Measurements from ENCODE around the gene NPFF.

The NPFF gene

GRCh38 chr12:53474077-53474476, 33.2 kb downstream of the NPFF start:
- no peak for ATAC-seq (ENCODE audit: low read depth)
- no peak for DNase-seq (ENCODE audit: low spot score)
- TF ChIP-seq CTCF (IDR thresholded peaks at IDR 0.05; ENCODE audit: poor library complexity, severe bottlenecking): no peak
- Histone ChIP-seq H3K4me1 (ENCODE audit: insufficient read depth, poor library complexity, severe bottlenecking) (peaks cover 3% of the 10 kb centered on the region), H3K27ac (ENCODE audit: poor library complexity, severe bottlenecking) (no peak overlapping the region), H3K36me3 (ENCODE audit: low read depth) (peaks cover 98% of the 10 kb centered on the region), H3K9me3 (ENCODE audit: severe bottlenecking) (no peaks in the 10 kb centered on the region), H3K4me3 (ENCODE audit: severe bottlenecking) (no peak overlapping the region), H3K27me3 (ENCODE audit: insufficient read depth, poor library complexity, severe bottlenecking) (no peaks in the 10 kb centered on the region)

GRCh38 chr12:53472056-53472582, 35.2 kb downstream of the NPFF start:
- H3K4me3 ChIP-seq (ENCODE audit: severe bottlenecking): no peak overlapping the region
- no peak for TF ChIP-seq CTCF (IDR thresholded peaks at IDR 0.05; ENCODE audit: poor library complexity, severe bottlenecking)

GRCh38 chr12:53468282-53468681, 39.0 kb downstream of the NPFF start:
- TF ChIP-seq CTCF (IDR thresholded peaks at IDR 0.05; ENCODE audit: poor library complexity, severe bottlenecking): no peak
- Histone ChIP-seq H3K4me1 (ENCODE audit: insufficient read depth, poor library complexity, severe bottlenecking) (peaks cover 22% of the 10 kb centered on the region), H3K27me3 (ENCODE audit: insufficient read depth, poor library complexity, severe bottlenecking) (no peaks in the 10 kb centered on the region), H3K9me3 (ENCODE audit: severe bottlenecking) (no peaks in the 10 kb centered on the region), H3K27ac (ENCODE audit: poor library complexity, severe bottlenecking) (no peak overlapping the region), H3K4me3 (ENCODE audit: severe bottlenecking) (no peak overlapping the region), H3K36me3 (ENCODE audit: low read depth) (peaks cover 97% of the 10 kb centered on the region)
- ATAC-seq (ENCODE audit: low read depth): no peak
- no peak for DNase-seq (ENCODE audit: low spot score)

More at GRCh38 chr12:53472056-53472582, 35.2 kb downstream of the NPFF start:
- DNase-seq (ENCODE audit: low spot score): no peak
- no peak for ATAC-seq (ENCODE audit: low read depth)
- H3K9me3 ChIP-seq (ENCODE audit: severe bottlenecking): no peaks in the 10 kb centered on the region
- peaks cover 98% of the 10 kb centered on the region for H3K36me3 ChIP-seq (ENCODE audit: low read depth)
- H3K4me1 ChIP-seq (ENCODE audit: insufficient read depth, poor library complexity, severe bottlenecking): peaks cover 3% of the 10 kb centered on the region
- no peaks in the 10 kb centered on the region for H3K27me3 ChIP-seq (ENCODE audit: insufficient read depth, poor library complexity, severe bottlenecking)
- no peak overlapping the region for H3K27ac ChIP-seq (ENCODE audit: poor library complexity, severe bottlenecking)

- DNase-seq (ENCODE audit: low spot score) (no peak), ATAC-seq (ENCODE audit: low read depth) (no peak)
- H3K27me3 ChIP-seq (ENCODE audit: insufficient read depth, poor library complexity, severe bottlenecking): no peaks in the 10 kb centered on the region
- no peak overlapping the region for H3K27ac ChIP-seq (ENCODE audit: poor library complexity, severe bottlenecking)
- H3K4me1 ChIP-seq (ENCODE audit: insufficient read depth, poor library complexity, severe bottlenecking): peaks cover 22% of the 10 kb centered on the region
- TF ChIP-seq CTCF (IDR thresholded peaks at IDR 0.05; ENCODE audit: poor library complexity, severe bottlenecking): no peak
- peaks cover 97% of the 10 kb centered on the region for H3K36me3 ChIP-seq (ENCODE audit: low read depth)
- no peak overlapping the region for H3K4me3 ChIP-seq (ENCODE audit: severe bottlenecking)
- H3K9me3 ChIP-seq (ENCODE audit: severe bottlenecking): no peaks in the 10 kb centered on the region
Measured at GRCh38 chr12:53467880-53468279, 39.4 kb downstream of the NPFF start.

- Histone ChIP-seq H3K36me3 (ENCODE audit: low read depth) (peaks cover 97% of the 10 kb centered on the region), H3K27ac (ENCODE audit: poor library complexity, severe bottlenecking) (no peak overlapping the region), H3K4me1 (ENCODE audit: insufficient read depth, poor library complexity, severe bottlenecking) (peaks cover 22% of the 10 kb centered on the region), H3K27me3 (ENCODE audit: insufficient read depth, poor library complexity, severe bottlenecking) (no peaks in the 10 kb centered on the region), H3K4me3 (ENCODE audit: severe bottlenecking) (no peak overlapping the region), H3K9me3 (ENCODE audit: severe bottlenecking) (no peaks in the 10 kb centered on the region)
- TF ChIP-seq CTCF (IDR thresholded peaks at IDR 0.05; ENCODE audit: poor library complexity, severe bottlenecking): no peak
- ATAC-seq (ENCODE audit: low read depth) (no peak), DNase-seq (ENCODE audit: low spot score) (no peak)
Measured at GRCh38 chr12:53467082-53467481, 40.2 kb downstream of the NPFF start.

Measured in RWPE2 (cell line).